BLaER1 (cell line): ENCODE results near the gene AKT3.

ENCODE experiments used
- H3K27ac ChIP-seq: shearing (Covaris generic); formaldehyde crosslinking; 2 replicates; pipeline ENCODE4 v1.8.1; 2022
- H3K27me3 ChIP-seq: shearing (Covaris generic); formaldehyde crosslinking; 2 replicates; pipeline ENCODE4 v1.8.1; 2022
- H3K36me3 ChIP-seq: shearing (Covaris generic); formaldehyde crosslinking; 2 replicates; pipeline ENCODE4 v1.8.1; 2022
- H3K4me1 ChIP-seq: shearing (Covaris generic); formaldehyde crosslinking; 2 replicates; pipeline ENCODE4 v1.8.1; 2022
- H3K4me2 ChIP-seq: shearing (Covaris generic); formaldehyde crosslinking; 2 replicates; pipeline ENCODE4 v1.8.1; 2022
- H3K4me3 ChIP-seq: shearing (Covaris generic); formaldehyde crosslinking; 2 replicates; pipeline ENCODE4 v1.8.1; 2022
- H3K9ac ChIP-seq: shearing (Covaris generic); formaldehyde crosslinking; 2 replicates; pipeline ENCODE4 v1.8.1; 2022
- H3K9me3 ChIP-seq: shearing (Covaris generic); formaldehyde crosslinking; 2 replicates; pipeline ENCODE4 v1.8.1; 2022
- H4K20me1 ChIP-seq: shearing (Covaris generic); formaldehyde crosslinking; 2 replicates; pipeline ENCODE4 v1.8.1; 2022
- Cebpa-rat ChIP-seq: shearing (Covaris generic); IDR thresholded peaks from 2 replicates; pipeline ENCODE4 v1.8.1; 2022

The AKT3 gene

GRCh38 chr1:243547891-243548290 is 302.2 kb downstream of the AKT3 start:
- Histone ChIP-seq H3K27ac (no peak overlapping the region), H3K9me3 (no peaks in the 10 kb centered on the region), H3K4me3 (no peak overlapping the region), H3K4me1 (no peaks in the 10 kb centered on the region), H3K36me3 (peaks cover 14% of the 10 kb centered on the region), H3K27me3 (no peaks in the 10 kb centered on the region), H4K20me1 (no peaks in the 10 kb centered on the region), H3K9ac (no peak overlapping the region), H3K4me2 (no peak overlapping the region)
- TF ChIP-seq Cebpa-rat, result no peak

DNA sequence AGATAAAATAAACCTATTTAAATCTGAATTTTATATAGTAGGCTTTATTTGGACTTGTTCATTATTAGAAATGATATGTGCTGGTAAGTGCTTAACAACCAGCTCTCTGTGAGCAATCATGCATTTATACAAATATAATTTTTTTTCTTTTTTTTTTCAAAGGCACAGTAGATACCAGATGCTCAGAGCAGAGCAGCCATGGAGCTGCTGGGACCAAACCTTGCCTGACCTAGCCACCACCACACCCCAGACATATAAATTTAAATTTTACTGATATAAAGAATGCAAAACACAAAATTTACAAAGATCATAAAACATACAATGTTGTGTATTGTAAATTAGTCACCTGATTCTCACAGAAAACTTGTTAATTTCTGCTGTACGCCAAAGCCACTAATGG is 303.6 kb downstream of the AKT3 start:
- no peaks in the 10 kb centered on the region for H3K27me3 ChIP-seq
- H3K4me3 ChIP-seq, result no peak overlapping the region
- no peak for TF ChIP-seq Cebpa-rat
- no peaks in the 10 kb centered on the region for H4K20me1 ChIP-seq
- no peaks in the 10 kb centered on the region for H3K9me3 ChIP-seq
- no peak overlapping the region for H3K4me2 ChIP-seq
- H3K36me3 ChIP-seq, result peaks cover 16% of the 10 kb centered on the region
- no peak overlapping the region for H3K27ac ChIP-seq
- H3K4me1 ChIP-seq, result no peaks in the 10 kb centered on the region
- no peak overlapping the region for H3K9ac ChIP-seq

- Histone ChIP-seq H3K4me3 (no peak overlapping the region), H3K9ac (no peak overlapping the region), H3K4me1 (no peaks in the 10 kb centered on the region), H3K27ac (no peak overlapping the region), H3K36me3 (peaks cover 16% of the 10 kb centered on the region), H3K27me3 (no peaks in the 10 kb centered on the region), H4K20me1 (no peaks in the 10 kb centered on the region), H3K9me3 (no peaks in the 10 kb centered on the region), H3K4me2 (no peak overlapping the region)
- no peak for TF ChIP-seq Cebpa-rat
Measured at GRCh38 chr1:243543501-243543900, 306.5 kb downstream of the AKT3 start.

DNA sequence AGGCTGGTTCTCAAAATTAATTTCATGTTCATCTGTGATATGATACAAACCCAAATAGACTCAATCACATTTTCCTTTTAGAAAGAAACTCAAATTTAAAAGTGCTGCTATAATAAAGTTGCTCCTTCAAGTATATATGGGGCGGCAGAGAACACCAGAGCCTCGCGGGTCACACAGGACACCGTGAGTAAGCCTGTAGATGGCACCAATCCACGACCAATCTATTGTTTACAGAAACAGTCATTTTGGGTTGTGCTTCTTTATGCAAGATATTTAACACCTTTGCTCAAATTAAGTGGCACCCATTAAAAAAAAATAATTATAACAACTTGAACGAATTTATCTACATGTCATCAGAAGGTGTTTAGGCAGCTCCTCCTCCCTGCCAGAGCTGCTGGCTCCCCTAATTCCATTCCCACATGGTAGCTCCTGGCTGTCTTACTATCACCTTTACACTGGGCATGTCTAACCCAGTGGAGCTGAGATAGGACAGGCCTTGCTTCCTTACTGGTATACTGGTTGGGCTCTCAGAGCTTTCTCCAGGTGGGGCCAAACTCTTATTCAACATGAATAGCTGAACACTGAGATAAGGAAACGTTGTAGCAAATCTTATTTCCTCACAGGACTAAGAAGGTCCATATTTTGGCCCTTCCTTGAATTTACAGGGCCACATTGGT is 307.2 kb downstream of the AKT3 start:
- H3K9me3 ChIP-seq, result no peaks in the 10 kb centered on the region
- no peak overlapping the region for H3K4me3 ChIP-seq
- H3K36me3 ChIP-seq, result peaks cover 16% of the 10 kb centered on the region
- no peaks in the 10 kb centered on the region for H3K4me1 ChIP-seq
- TF ChIP-seq Cebpa-rat, result no peak
- no peak overlapping the region for H3K4me2 ChIP-seq
- H3K27me3 ChIP-seq, result no peaks in the 10 kb centered on the region
- no peak overlapping the region for H3K27ac ChIP-seq
- no peaks in the 10 kb centered on the region for H4K20me1 ChIP-seq
- no peak overlapping the region for H3K9ac ChIP-seq

- TF ChIP-seq Cebpa-rat, result no peak
- Histone ChIP-seq H4K20me1 (no peaks in the 10 kb centered on the region), H3K36me3 (peaks cover 19% of the 10 kb centered on the region), H3K9ac (no peak overlapping the region), H3K4me1 (peaks cover 7% of the 10 kb centered on the region; the same call in 1 of the 2 replicates), H3K4me3 (no peak overlapping the region), H3K27me3 (no peaks in the 10 kb centered on the region), H3K9me3 (no peaks in the 10 kb centered on the region), H3K27ac (no peak overlapping the region), H3K4me2 (no peak overlapping the region)
Measured at GRCh38 chr1:243539636-243540035, 310.4 kb downstream of the AKT3 start.

DNA sequence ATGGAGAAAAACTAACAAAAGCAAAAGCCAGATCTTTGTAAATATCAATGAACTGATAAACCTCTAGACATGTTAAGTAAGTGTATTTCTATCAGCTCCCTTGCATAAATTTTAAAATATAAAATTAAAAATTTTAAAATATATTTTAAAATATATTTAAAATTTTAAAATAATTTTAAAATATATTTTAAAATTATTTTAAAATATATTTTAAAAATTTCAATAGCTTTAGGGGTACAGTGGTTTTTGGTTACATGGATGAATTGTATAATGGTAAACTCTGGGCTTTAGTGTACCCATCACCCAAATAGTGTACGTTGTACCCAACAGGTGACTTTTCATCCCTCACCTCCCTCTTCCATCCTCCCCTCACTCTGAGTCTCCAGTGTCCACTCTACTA is 315.0 kb downstream of the AKT3 start:
- Histone ChIP-seq H4K20me1 (no peaks in the 10 kb centered on the region), H3K27ac (no peak overlapping the region), H3K4me1 (peaks cover 7% of the 10 kb centered on the region; the same call in 1 of the 2 replicates), H3K9me3 (no peaks in the 10 kb centered on the region), H3K4me2 (no peak overlapping the region), H3K4me3 (no peak overlapping the region), H3K27me3 (no peaks in the 10 kb centered on the region), H3K36me3 (0 out of 2 replicates have a peak, but pooled peaks cover 5% of the 10 kb centered on the region), H3K9ac (no peak overlapping the region)
- no peak for TF ChIP-seq Cebpa-rat

GRCh38 chr1:243529512-243529911 is 320.5 kb downstream of the AKT3 start:
- Histone ChIP-seq H3K27ac (no peak overlapping the region), H3K9me3 (no peaks in the 10 kb centered on the region), H4K20me1 (no peaks in the 10 kb centered on the region), H3K9ac (no peak overlapping the region), H3K27me3 (no peaks in the 10 kb centered on the region), H3K4me2 (no peak overlapping the region), H3K4me1 (peaks cover 7% of the 10 kb centered on the region), H3K36me3 (peaks cover 4% of the 10 kb centered on the region; the same call in 1 of the 2 replicates), H3K4me3 (no peak overlapping the region)
- no peak for TF ChIP-seq Cebpa-rat

- TF ChIP-seq Cebpa-rat, result no peak
- no peak overlapping the region for H3K4me2 ChIP-seq
- H4K20me1 ChIP-seq, result no peaks in the 10 kb centered on the region
- no peak overlapping the region for H3K9ac ChIP-seq
- peaks cover 8% of the 10 kb centered on the region for H3K36me3 ChIP-seq
- no peaks in the 10 kb centered on the region for H3K27me3 ChIP-seq
- peaks cover 7% of the 10 kb centered on the region for H3K4me1 ChIP-seq
- H3K4me3 ChIP-seq, result no peak overlapping the region
- H3K9me3 ChIP-seq, result no peaks in the 10 kb centered on the region
- H3K27ac ChIP-seq, result no peak overlapping the region
Measured at GRCh38 chr1:243528459-243529121, 321.5 kb downstream of the AKT3 start.

GRCh38 chr1:243526180-243526579 is 323.9 kb downstream of the AKT3 start:
- no peak for TF ChIP-seq Cebpa-rat
- Histone ChIP-seq H3K27me3 (no peaks in the 10 kb centered on the region), H3K4me3 (no peak overlapping the region), H3K27ac (no peak overlapping the region), H3K4me2 (no peak overlapping the region), H3K4me1 (peaks cover 7% of the 10 kb centered on the region; the same call in 1 of the 2 replicates), H3K36me3 (peaks cover 11% of the 10 kb centered on the region), H3K9ac (no peak overlapping the region), H3K9me3 (no peaks in the 10 kb centered on the region), H4K20me1 (no peaks in the 10 kb centered on the region)

DNA sequence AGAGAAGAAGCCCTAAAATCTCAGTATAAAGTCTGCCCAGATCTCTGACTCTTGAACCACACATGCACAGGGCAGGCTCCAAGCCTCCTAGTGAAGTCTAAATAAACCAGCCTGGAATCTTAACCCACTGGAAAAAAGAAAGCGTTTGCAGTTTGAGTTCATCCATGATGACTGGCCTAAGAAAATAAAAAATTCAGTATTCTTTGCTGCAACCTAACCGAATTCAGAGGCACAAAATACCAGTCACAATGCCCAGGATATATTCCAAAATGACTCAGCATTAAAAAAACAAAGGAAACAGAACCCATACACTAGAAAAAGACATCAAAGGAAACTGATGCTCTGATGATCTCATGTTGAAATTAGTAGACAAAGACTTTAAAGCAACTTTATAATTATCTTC is 325.0 kb downstream of the AKT3 start:
- Histone ChIP-seq H3K4me1 (peaks cover 7% of the 10 kb centered on the region; the same call in 1 of the 2 replicates), H3K9ac (no peak overlapping the region), H3K4me2 (no peak overlapping the region), H3K9me3 (no peaks in the 10 kb centered on the region), H3K27ac (no peak overlapping the region), H4K20me1 (no peaks in the 10 kb centered on the region), H3K36me3 (peaks cover 11% of the 10 kb centered on the region), H3K4me3 (no peak overlapping the region), H3K27me3 (no peaks in the 10 kb centered on the region)
- TF ChIP-seq Cebpa-rat, result no peak
